ENCODE measurements around the gene SERPIND1.
"Not testable (repeated sequence)": the region's sequence is repeated elsewhere in the genome, so short reads cannot be mapped to it uniquely, and the experiment has no call there.

Gene SERPIND1

DNA sequence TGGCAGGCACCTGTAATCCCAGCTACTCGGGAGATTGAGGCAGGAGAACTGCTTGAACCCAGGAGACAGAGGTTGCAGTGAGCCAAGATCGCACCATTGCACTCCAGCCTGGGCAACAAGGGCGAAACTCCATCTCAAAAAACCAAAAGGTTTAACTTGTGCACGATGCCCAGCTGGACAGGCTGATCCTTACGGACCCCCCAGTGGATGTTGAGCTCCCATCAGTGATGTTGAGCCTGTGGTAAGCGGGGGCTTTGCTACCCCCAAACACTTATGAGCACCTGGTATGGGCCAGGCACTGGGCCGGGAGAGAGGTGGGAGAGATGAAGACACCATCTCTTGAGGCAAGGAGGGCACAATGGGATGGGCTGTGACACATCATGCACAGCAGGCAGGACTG lies 7.4 kb upstream of the SERPIND1 start:
- Mint-ChIP-seq H3K27ac (no peak overlapping the region), H3K36me3 (ENCODE audit: low read depth) (peaks cover 41% of the 10 kb centered on the region), H3K4me1 (no peaks in the 10 kb centered on the region), H3K9me3 (no peaks in the 10 kb centered on the region), H3K27me3 (ENCODE audit: low read depth, poor library complexity) (peaks cover 3% of the 10 kb centered on the region), H3K4me3 (no peak overlapping the region)
- no peak for DNase-seq
- TF ChIP-seq, protein P1, sequence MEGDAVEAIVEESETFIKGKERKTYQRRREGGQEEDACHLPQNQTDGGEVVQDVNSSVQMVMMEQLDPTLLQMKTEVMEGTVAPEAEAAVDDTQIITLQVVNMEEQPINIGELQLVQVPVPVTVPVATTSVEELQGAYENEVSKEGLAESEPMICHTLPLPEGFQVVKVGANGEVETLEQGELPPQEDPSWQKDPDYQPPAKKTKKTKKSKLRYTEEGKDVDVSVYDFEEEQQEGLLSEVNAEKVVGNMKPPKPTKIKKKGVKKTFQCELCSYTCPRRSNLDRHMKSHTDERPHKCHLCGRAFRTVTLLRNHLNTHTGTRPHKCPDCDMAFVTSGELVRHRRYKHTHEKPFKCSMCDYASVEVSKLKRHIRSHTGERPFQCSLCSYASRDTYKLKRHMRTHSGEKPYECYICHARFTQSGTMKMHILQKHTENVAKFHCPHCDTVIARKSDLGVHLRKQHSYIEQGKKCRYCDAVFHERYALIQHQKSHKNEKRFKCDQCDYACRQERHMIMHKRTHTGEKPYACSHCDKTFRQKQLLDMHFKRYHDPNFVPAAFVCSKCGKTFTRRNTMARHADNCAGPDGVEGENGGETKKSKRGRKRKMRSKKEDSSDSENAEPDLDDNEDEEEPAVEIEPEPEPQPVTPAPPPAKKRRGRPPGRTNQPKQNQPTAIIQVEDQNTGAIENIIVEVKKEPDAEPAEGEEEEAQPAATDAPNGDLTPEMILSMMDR (IDR thresholded peaks at IDR 0.05): no peak

DNA sequence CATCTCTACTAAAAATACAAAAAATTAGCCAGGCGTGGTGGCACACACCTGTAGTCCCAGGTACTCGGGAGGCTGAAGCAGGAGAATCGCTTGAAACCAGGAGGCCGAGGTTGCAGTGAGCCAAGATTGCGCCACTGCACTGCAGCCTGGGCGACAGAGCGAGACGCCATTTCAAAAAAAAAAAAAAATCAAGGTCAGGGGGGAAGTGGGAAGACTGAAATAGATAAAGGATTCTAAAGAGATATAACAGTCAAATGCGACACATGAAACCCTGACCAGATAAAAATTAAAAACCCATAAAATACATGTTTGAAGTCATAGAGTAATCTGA lies 4.5 kb upstream of the SERPIND1 start:
- not testable (repeated sequence) for DNase-seq; H3K9me3 Mint-ChIP-seq; H3K4me1 Mint-ChIP-seq; H3K27me3 Mint-ChIP-seq (ENCODE audit: low read depth, poor library complexity); H3K4me3 Mint-ChIP-seq
- Mint-ChIP-seq H3K27ac (peak overlapping the region; percentile 70), H3K36me3 (ENCODE audit: low read depth) (peaks cover 32% of the 10 kb centered on the region)

- DNase-seq: peak; percentile 10
- Mint-ChIP-seq H3K4me1 (no peaks in the 10 kb centered on the region), H3K27ac (no peak overlapping the region), H3K9me3 (no peaks in the 10 kb centered on the region), H3K27me3 (ENCODE audit: low read depth, poor library complexity) (peaks cover 7% of the 10 kb centered on the region), H3K36me3 (ENCODE audit: low read depth) (peaks cover 26% of the 10 kb centered on the region), H3K4me3 (no peak overlapping the region)
- TF ChIP-seq, protein P1 (IDR thresholded peaks at IDR 0.05): peak; percentile 16
These were observed 1.8 kb upstream of the SERPIND1 start for GRCh38 chr22:20771918-20772625.

DNA sequence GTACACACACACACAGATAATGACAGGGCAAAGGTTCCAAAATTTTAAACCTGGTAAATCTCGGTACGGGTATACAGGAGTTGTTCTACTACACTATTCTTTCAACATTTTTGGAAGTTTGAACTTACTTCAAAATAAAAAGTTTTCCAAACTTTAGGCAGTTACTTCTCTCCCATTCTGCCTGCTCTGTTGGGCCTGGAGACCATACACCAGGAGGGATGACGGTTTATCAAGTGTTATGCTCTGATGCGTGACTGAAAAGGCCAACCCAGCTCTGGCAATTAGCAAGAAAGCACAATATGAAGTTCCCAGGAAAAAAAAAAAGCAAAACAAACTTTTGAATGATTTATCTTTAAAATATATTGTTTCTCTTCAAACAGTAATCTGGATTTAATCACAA lies 969 bp downstream of the SERPIND1 start:
- DNase-seq: no peak
- no peaks in the 10 kb centered on the region for H3K9me3 Mint-ChIP-seq
- TF ChIP-seq, protein P1 (IDR thresholded peaks at IDR 0.05): no peak
- H3K4me1 Mint-ChIP-seq: peaks cover 14% of the 10 kb centered on the region
- H3K27me3 Mint-ChIP-seq (ENCODE audit: low read depth, poor library complexity): peaks cover 12% of the 10 kb centered on the region
- no peak overlapping the region for H3K4me3 Mint-ChIP-seq
- H3K36me3 Mint-ChIP-seq (ENCODE audit: low read depth): peaks cover 19% of the 10 kb centered on the region
- H3K27ac Mint-ChIP-seq: no peak overlapping the region

DNA sequence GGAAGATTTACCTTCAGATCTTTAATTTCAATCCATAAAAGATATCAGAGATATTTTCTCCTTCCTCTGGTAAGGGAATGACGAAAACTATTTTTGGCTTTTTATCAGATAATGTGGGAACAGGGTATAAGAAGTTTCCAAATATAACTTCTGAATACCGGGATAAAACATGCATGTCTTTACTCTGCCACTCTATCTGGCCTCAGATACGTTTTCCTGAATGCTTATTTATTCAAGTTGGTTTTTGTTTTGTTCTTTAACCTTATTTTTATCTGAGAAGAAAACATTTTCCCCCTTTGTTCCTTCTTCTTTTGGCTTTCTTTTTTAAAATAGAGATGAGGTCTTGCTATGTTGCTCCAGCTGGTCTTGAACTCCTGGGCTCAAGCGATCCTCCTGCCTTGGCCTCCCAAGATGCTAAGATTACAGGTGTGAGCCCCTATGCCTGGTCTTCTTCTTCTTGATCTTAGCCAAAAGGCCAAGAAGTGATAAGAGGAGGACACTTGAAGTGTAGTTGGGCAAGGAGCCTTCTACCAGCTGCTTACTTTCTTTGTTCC lies 1.5 kb downstream of the SERPIND1 start:
- H3K4me1 Mint-ChIP-seq: peaks cover 14% of the 10 kb centered on the region
- H3K36me3 Mint-ChIP-seq (ENCODE audit: low read depth): peaks cover 19% of the 10 kb centered on the region
- H3K4me3 Mint-ChIP-seq: no peak overlapping the region
- H3K27ac Mint-ChIP-seq: no peak overlapping the region
- DNase-seq: no peak
- peaks cover 12% of the 10 kb centered on the region for H3K27me3 Mint-ChIP-seq (ENCODE audit: low read depth, poor library complexity)
- TF ChIP-seq, protein P1 (IDR thresholded peaks at IDR 0.05): no peak
- no peaks in the 10 kb centered on the region for H3K9me3 Mint-ChIP-seq

DNA sequence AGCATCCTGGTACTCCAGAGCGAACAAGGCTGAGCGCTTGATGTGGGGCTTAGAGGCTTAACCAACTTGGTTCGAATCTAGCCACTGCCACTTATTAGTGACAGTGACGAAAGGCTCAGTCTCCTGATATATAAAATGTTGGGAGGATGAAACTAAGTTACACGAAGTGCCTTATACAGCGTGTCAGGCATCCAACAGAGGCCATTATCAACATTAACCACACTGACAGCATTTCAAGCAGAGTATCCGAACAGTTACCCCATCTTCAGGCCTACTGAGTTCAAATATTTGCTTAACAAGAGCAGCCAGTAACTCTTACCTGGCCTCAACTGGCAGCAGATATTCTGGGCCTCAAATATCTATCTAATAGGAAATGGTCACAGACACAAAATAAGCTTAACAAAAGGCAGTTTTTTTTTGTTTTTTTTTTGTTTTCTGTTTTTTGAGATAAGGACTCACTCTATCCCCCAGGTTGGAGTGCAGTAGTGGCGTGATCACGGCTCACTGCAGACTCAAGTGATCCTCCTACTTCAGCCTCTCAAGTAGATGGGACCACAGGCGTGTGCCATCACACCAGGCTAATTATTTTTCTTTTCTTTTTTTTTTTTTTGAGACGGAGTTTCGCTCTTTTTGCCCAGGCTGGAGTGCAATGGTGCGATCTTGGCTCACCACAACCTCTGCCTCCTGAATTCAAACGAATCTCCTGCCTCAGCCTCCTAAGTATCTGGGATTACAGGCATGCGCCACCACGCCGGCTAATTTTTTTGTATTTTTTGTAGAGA lies 2.9 kb downstream of the SERPIND1 start:
- Mint-ChIP-seq H3K27me3 (ENCODE audit: low read depth, poor library complexity) (peaks cover 9% of the 10 kb centered on the region), H3K4me3 (no peak overlapping the region), H3K9me3 (no peaks in the 10 kb centered on the region), H3K36me3 (ENCODE audit: low read depth) (peaks cover 14% of the 10 kb centered on the region), H3K27ac (no peak overlapping the region), H3K4me1 (peaks cover 14% of the 10 kb centered on the region)
- TF ChIP-seq, protein P1 (IDR thresholded peaks at IDR 0.05): no peak
- no peak for DNase-seq
